ENCODE data around the gene AKAP13. TPM values are rescaled to one million over a fixed set of nuclear protein-coding genes. Genes with fewer than 3 reads are reported as not detected.

The AKAP13 gene
- total RNA-seq, 2 experiments from 2014 or later, result 198 to 220 TPM

GRCh38 chr15:85620690-85621049, 240.3 kb downstream of the AKAP13 start:
- peaks cover 38% of the 10 kb centered on the region for H3K4me1 Mint-ChIP-seq
- H3K36me3 Mint-ChIP-seq, result peaks cover 8% of the 10 kb centered on the region
- POLR2A ChIA-PET, result no interaction called here
- no peaks in the 10 kb centered on the region for H3K9me3 Mint-ChIP-seq
- no peak overlapping the region for H3K27ac Mint-ChIP-seq
- H3K27me3 Mint-ChIP-seq, result no peaks in the 10 kb centered on the region
- DNase-seq, result no peak
- no peak overlapping the region for H3K4me3 Mint-ChIP-seq
- no peak for ATAC-seq (ENCODE audit: low read depth)

- ATAC-seq (ENCODE audit: low read depth) (no peak), DNase-seq (no peak)
- peak overlapping the region; percentile 23 for H3K27ac Mint-ChIP-seq
- H3K4me1 Mint-ChIP-seq, result peaks cover 40% of the 10 kb centered on the region
- POLR2A ChIA-PET, result no interaction called here
- no peaks in the 10 kb centered on the region for H3K9me3 Mint-ChIP-seq
- H3K4me3 Mint-ChIP-seq, result no peak overlapping the region
- peaks cover 9% of the 10 kb centered on the region for H3K36me3 Mint-ChIP-seq
- no peaks in the 10 kb centered on the region for H3K27me3 Mint-ChIP-seq
Measured at GRCh38 chr15:85621094-85621493, 240.7 kb downstream of the AKAP13 start.

- no peak for ATAC-seq (ENCODE audit: low read depth)
- POLR2A ChIA-PET, result no interaction called here
- no peak overlapping the region for H3K27ac Mint-ChIP-seq
- DNase-seq, result no peak
- H3K36me3 Mint-ChIP-seq, result peaks cover 17% of the 10 kb centered on the region
- no peaks in the 10 kb centered on the region for H3K9me3 Mint-ChIP-seq
- peaks cover 49% of the 10 kb centered on the region for H3K4me1 Mint-ChIP-seq
- H3K27me3 Mint-ChIP-seq, result no peaks in the 10 kb centered on the region
- no peak overlapping the region for H3K4me3 Mint-ChIP-seq
Measured at GRCh38 chr15:85622221-85622831, 241.9 kb downstream of the AKAP13 start.

GRCh38 chr15:85623315-85624049, 243.1 kb downstream of the AKAP13 start:
- no peak overlapping the region for H3K4me3 Mint-ChIP-seq
- H3K4me1 Mint-ChIP-seq, result peaks cover 48% of the 10 kb centered on the region
- no peaks in the 10 kb centered on the region for H3K9me3 Mint-ChIP-seq
- H3K27me3 Mint-ChIP-seq, result no peaks in the 10 kb centered on the region
- no peak overlapping the region for H3K27ac Mint-ChIP-seq
- ATAC-seq (ENCODE audit: low read depth) (no peak), DNase-seq (no peak)
- POLR2A ChIA-PET, result interaction anchor here (0.6 to 2.0 kb wide), 4 partner anchors 36 to 293 kb away, joined by 3 to 8 read pairs (median 4); no protein-coding TSS in a partner anchor
- H3K36me3 Mint-ChIP-seq, result peaks cover 18% of the 10 kb centered on the region

- Mint-ChIP-seq H3K4me3 (peak overlapping the region; percentile 71), H3K36me3 (peaks cover 20% of the 10 kb centered on the region), H3K4me1 (peaks cover 54% of the 10 kb centered on the region), H3K27me3 (no peaks in the 10 kb centered on the region), H3K9me3 (no peaks in the 10 kb centered on the region), H3K27ac (peak overlapping the region; percentile 53)
- DNase-seq, result no peak
- POLR2A ChIA-PET, result interaction anchor here (0.6 to 2.0 kb wide), 8 partner anchors 22 to 293 kb away, joined by 3 to 8 read pairs (median 5); no protein-coding TSS in a partner anchor
- peak; percentile 46 for ATAC-seq (ENCODE audit: low read depth)
Measured at GRCh38 chr15:85624291-85624801, 243.9 kb downstream of the AKAP13 start.

GRCh38 chr15:85625166-85625830, 244.9 kb downstream of the AKAP13 start:
- POLR2A ChIA-PET, result interaction anchor here (0.7 to 2.0 kb wide), 9 partner anchors 21 to 81 kb away, joined by 3 to 8 read pairs (median 3); no protein-coding TSS in a partner anchor
- Mint-ChIP-seq H3K4me3 (peak overlapping the region; percentile 71), H3K27ac (peak overlapping the region; percentile 53), H3K4me1 (peaks cover 54% of the 10 kb centered on the region), H3K9me3 (no peaks in the 10 kb centered on the region), H3K27me3 (no peaks in the 10 kb centered on the region), H3K36me3 (peaks cover 24% of the 10 kb centered on the region)
- no peak for DNase-seq
- ATAC-seq (ENCODE audit: low read depth), result peak; percentile 31

GRCh38 chr15:85625856-85626255, 245.5 kb downstream of the AKAP13 start:
- Mint-ChIP-seq H3K27ac (peak overlapping the region; percentile 53), H3K9me3 (no peaks in the 10 kb centered on the region), H3K36me3 (peaks cover 24% of the 10 kb centered on the region), H3K4me1 (peaks cover 54% of the 10 kb centered on the region), H3K27me3 (no peaks in the 10 kb centered on the region), H3K4me3 (peak overlapping the region; percentile 71)
- POLR2A ChIA-PET, result interaction anchor here (0.7 to 1.1 kb wide), 4 partner anchors 20 to 77 kb away, joined by 3 to 6 read pairs (median 3); no protein-coding TSS in a partner anchor
- DNase-seq, result no peak
- ATAC-seq (ENCODE audit: low read depth), result peak; percentile 77

GRCh38 chr15:85627213-85627935, 247.0 kb downstream of the AKAP13 start:
- peak overlapping the region; percentile 1 for H3K27ac Mint-ChIP-seq
- no peaks in the 10 kb centered on the region for H3K27me3 Mint-ChIP-seq
- H3K36me3 Mint-ChIP-seq, result peaks cover 20% of the 10 kb centered on the region
- no peak for ATAC-seq (ENCODE audit: low read depth)
- peaks cover 47% of the 10 kb centered on the region for H3K4me1 Mint-ChIP-seq
- no peaks in the 10 kb centered on the region for H3K9me3 Mint-ChIP-seq
- no peak for DNase-seq
- POLR2A ChIA-PET, result no interaction called here
- no peak overlapping the region for H3K4me3 Mint-ChIP-seq

GRCh38 chr15:85630311-85630710, 249.9 kb downstream of the AKAP13 start:
- Mint-ChIP-seq H3K9me3 (no peaks in the 10 kb centered on the region), H3K4me3 (no peak overlapping the region), H3K4me1 (peaks cover 29% of the 10 kb centered on the region), H3K27me3 (no peaks in the 10 kb centered on the region), H3K36me3 (peaks cover 20% of the 10 kb centered on the region), H3K27ac (no peak overlapping the region)
- POLR2A ChIA-PET, result no interaction called here
- DNase-seq (no peak), ATAC-seq (ENCODE audit: low read depth) (no peak)

- Mint-ChIP-seq H3K36me3 (peaks cover 20% of the 10 kb centered on the region), H3K27ac (no peak overlapping the region), H3K9me3 (no peaks in the 10 kb centered on the region), H3K4me1 (peaks cover 24% of the 10 kb centered on the region), H3K4me3 (no peak overlapping the region), H3K27me3 (no peaks in the 10 kb centered on the region)
- no peak for ATAC-seq (ENCODE audit: low read depth)
- POLR2A ChIA-PET, result no interaction called here
- DNase-seq, result no peak
Measured at GRCh38 chr15:85631018-85631417, 250.6 kb downstream of the AKAP13 start.

- DNase-seq (no peak), ATAC-seq (ENCODE audit: low read depth) (no peak)
- Mint-ChIP-seq H3K4me3 (no peak overlapping the region), H3K36me3 (peaks cover 22% of the 10 kb centered on the region), H3K27ac (no peak overlapping the region), H3K9me3 (no peaks in the 10 kb centered on the region), H3K27me3 (no peaks in the 10 kb centered on the region), H3K4me1 (peaks cover 19% of the 10 kb centered on the region)
- POLR2A ChIA-PET, result no interaction called here
Measured at GRCh38 chr15:85632014-85632413, 251.6 kb downstream of the AKAP13 start.

GRCh38 chr15:85633859-85634258, 253.5 kb downstream of the AKAP13 start:
- Mint-ChIP-seq H3K27ac (no peak overlapping the region), H3K4me1 (peaks cover 14% of the 10 kb centered on the region), H3K36me3 (peaks cover 26% of the 10 kb centered on the region), H3K4me3 (no peak overlapping the region), H3K27me3 (no peaks in the 10 kb centered on the region), H3K9me3 (no peaks in the 10 kb centered on the region)
- POLR2A ChIA-PET, result no interaction called here
- ATAC-seq (ENCODE audit: low read depth), result no peak
- DNase-seq, result no peak

- peaks cover 9% of the 10 kb centered on the region for H3K4me1 Mint-ChIP-seq
- no peak for ATAC-seq (ENCODE audit: low read depth)
Measured at GRCh38 chr15:85636351-85636750, 255.9 kb downstream of the AKAP13 start.

More at GRCh38 chr15:85636351-85636750, 255.9 kb downstream of the AKAP13 start:
- Mint-ChIP-seq H3K4me3 (no peak overlapping the region), H3K9me3 (no peaks in the 10 kb centered on the region), H3K36me3 (peaks cover 34% of the 10 kb centered on the region), H3K27ac (no peak overlapping the region), H3K27me3 (no peaks in the 10 kb centered on the region)
- no peak for DNase-seq
- POLR2A ChIA-PET, result no interaction called here
